GM10847 (cell line): ENCODE measurements around the gene OSGEP.

Experiments
- POLR2A ChIP-seq: IDR thresholded peaks from 2 replicates; pipeline ENCODE4 v1.6.1; 2011; ENCODE audit not compliant: insufficient read length; ENCODE audit errors: extremely low read depth

Gene OSGEP

DNA sequence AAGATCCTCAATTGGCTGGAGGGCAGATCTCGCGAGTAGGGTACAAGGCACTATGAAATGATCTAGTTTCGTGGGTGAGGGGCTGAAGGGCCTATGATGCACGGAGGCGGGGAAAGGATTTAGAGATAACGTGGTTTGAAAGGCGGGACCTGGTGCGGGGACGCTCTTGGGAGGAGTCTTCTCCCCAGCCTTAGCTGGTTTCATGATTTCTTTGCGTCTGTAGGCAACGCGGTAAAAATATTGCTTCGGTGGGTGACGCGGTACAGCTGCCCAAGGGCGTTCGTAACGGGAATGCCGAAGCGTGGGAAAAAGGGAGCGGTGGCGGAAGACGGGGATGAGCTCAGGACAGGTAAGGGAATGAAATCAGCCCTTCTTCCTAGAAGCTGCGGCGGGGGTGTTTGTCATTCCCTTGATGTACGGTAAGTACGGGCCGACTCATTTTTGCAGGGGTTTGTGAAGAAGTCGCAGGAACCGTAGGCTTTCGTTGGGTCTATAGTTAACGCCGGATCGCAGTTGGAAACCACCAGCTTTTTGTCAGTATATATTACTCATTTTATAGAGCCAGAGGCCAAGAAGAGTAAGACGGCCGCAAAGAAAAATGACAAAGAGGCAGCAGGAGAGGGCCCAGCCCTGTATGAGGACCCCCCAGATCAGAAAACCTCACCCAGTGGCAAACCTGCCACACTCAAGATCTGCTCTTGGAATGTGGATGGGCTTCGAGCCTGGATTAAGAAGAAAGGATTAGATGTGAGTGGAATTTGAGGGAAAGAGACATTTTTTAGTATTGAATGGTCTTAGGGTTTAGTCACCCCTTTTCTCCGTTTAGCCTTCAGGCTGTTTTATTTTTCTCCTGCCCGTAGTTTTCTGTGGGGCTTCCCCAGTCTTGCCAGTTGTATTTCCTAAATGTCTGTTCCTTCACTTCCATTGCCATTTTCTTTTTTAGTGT is 1.0 kb upstream of the OSGEP start:
- TF ChIP-seq POLR2A: no peak

- TF ChIP-seq POLR2A: no peak
Measured at GRCh38 chr14:20446889-20447288, 7.7 kb downstream of the OSGEP start.

GRCh38 chr14:20441461-20441860 is 13.2 kb downstream of the OSGEP start:
- TF ChIP-seq POLR2A: no peak

DNA sequence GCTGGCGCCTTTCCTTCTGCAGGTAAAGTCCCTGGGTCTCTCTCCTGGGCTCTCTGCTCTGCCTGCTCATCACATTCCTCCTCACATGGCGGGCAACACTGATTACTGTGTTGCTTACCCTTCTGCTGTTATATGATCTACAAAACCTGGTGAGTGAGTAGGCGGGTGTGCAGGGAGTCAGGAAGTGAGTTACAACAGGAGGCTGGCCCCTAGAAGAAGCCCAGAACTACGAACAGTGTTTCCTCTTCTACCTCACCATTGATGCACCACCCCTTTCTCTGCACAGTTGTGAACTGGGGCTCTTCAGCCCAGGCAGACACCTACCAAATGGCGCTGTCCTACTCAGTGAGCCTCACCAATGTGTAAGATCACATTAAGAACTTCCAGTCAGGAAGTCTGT is 13.7 kb downstream of the OSGEP start:
- TF ChIP-seq POLR2A: no peak

DNA sequence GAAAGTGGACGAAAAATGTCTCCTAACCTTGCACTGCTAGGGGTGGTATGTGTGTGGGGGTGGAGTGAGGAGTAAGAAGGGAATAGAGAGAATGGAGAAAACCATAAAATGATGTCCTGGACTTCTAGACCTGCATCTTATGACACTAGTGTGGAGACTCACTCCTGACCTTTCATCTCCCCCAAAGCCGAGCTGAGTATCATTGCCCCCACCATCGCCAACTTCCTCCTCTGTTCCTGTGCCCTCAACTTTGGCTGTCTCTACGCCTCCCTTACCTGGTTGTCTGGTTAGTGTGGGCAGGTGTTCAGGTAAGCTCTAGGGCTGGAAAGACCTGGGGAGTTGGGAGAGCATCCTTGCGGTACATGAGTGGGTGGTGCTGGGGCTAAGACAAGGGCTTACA is 14.1 kb downstream of the OSGEP start:
- no peak for TF ChIP-seq POLR2A

GRCh38 chr14:20438664-20439063 is 15.9 kb downstream of the OSGEP start:
- no peak for TF ChIP-seq POLR2A

DNA sequence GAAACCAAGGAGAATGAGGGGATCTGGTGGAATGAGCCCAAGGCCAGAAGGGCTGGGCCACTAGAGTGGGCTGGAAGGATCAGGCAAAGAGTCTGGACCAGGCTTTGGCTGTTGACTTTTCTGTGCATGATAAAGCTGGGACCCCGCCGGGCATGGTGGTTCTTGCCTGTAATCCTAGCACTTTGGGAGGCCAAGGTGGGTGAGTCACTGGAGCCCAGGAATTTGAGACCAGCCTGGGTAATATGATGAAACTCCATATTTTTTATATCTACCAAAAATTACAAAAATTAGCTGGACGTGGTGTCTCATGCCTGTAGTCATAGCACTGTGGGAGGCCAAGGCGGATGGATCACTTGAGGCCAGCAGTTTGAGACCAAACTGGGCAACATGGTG is 18.3 kb downstream of the OSGEP start:
- TF ChIP-seq POLR2A: no peak

DNA sequence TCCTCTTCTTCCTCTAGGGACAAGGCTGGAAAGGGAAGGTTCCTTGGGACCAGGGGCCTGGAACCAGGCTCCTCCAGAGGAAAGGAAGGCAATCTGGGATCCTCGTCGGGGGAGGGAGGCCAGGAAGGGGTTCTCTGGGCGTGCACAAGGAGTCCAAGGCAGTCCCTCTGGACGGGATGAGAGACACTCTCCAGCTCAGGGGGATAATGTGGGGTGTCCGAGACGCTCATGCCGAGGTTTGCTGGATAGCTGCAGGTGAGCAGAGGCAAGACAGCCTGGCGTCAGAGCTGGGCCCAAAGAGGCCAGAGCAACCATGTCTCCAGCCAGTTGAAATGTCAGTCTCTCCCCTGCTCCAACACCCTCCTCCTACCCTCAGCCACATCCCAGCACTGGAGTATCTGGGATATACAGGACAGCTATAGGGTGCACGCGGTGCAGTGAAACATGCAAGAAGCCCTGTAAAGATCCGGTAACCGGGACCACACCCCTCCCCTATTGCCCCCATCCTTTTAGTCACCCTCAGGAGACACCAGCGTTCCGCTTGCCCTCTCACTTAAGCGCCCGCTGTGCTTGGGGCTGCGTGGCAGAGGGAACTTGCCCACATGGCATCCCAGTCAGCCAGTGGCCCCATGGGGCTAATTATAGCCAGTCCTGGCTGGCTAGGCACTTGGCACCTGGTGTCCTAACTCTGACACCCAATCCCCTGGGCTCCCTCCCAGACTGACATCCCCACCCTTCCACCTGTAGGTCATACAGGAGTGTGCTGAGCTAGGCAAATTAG is 18.8 kb downstream of the OSGEP start, which contains the start of gene KLHL33:
KLHL33 (minus strand) TSS at position 585 of the 781 bp plus-strand sequence; CDS start at position 230, 355 bp downstream.
- no peak for TF ChIP-seq POLR2A

GRCh38 chr14:20434701-20435581 is 19.7 kb downstream of the OSGEP start:
- no peak for TF ChIP-seq POLR2A

GRCh38 chr14:20429801-20430669 is 24.6 kb downstream of the OSGEP start:
- no peak for TF ChIP-seq POLR2A

DNA sequence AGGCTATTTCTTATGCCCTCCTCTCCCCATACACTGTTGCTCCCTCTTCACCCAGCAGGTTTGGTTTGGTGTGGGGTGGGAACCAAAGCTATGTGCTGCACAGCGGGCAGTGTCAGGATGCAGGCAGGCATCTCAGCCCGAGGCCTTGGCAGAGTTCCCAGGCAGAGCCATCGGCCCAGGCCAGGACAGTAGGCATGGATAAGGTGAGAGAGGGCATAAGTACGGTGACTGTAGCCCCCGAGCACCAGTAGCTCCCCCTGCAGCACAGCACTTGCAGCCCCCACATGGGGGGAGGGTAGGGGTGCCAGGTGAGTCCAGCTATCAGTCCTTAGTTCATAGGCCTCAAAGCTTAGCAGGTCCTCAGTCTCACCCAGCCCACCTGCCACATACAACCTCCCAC is 25.8 kb downstream of the OSGEP start:
- TF ChIP-seq POLR2A: no peak

DNA sequence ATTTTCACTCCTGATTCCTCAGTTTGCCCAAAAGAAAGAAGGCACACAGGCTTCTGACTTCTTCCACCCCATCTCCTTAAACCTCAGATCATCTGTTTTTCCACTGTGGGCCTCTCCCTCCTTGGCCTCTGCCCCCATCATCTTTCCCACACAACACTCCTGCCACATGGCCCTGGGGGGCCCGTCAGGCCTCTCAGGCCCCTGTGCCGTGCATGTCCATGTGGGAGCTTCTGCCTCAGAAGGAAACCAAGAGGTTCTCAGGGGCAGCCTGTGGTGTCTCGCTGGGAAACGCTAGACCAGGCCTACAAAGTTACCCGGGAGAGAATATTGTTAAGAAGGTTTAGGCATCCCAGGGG is 26.6 kb downstream of the OSGEP start:
- TF ChIP-seq POLR2A: no peak

- TF ChIP-seq POLR2A: no peak
Measured at GRCh38 chr14:20427231-20428009, 27.2 kb downstream of the OSGEP start.
